Keratinocyte (primary cell): ENCODE measurements around the gene RGMA.
"Not testable (repeated sequence)": the region's sequence is repeated elsewhere in the genome, so short reads cannot be mapped to it uniquely, and the experiment has no call there.

Experiments
- CTCF ChIP-seq, 3 experiments: IDR thresholded peaks in 1 of 3; conservative IDR thresholded peaks in 1 of 3; optimal IDR thresholded peaks in 1 of 3; 2 replicates in 2 of 3; 3 replicates in 1 of 3; pipeline versions ENCODE3 to v1.5.1; 2011; ENCODE audit warnings: low read length in 3 of 3, mild to moderate bottlenecking in 3 of 3, moderate library complexity in 2 of 3, control low read depth in 1 of 3, inconsistent platforms in 1 of 3; ENCODE audit not compliant: insufficient read depth in 2 of 3; ENCODE audit errors: extremely low read depth in 1 of 3
- EZH2 ChIP-seq: IDR thresholded peaks from one replicate; pipeline ENCODE4 v1.6.1; 2012; ENCODE audit warnings: inconsistent platforms, mild to moderate bottlenecking, low read length, moderate library complexity

- TF ChIP-seq CTCF (optimal IDR thresholded peaks at IDR 0.05 in 1 of 3, IDR thresholded peaks at IDR 0.05 in 1 of 3, conservative IDR thresholded peaks at IDR 0.05 in 1 of 3; ENCODE audit: extremely low read depth in 1 of 3, insufficient read depth in 2 of 3, low read length in 3 of 3); EZH2: not testable (repeated sequence)
These were observed 57.2 kb downstream of the RGMA start for GRCh38 chr15:93031557-93032384.
